ENCODE data around the gene MFSD11.

DNA sequence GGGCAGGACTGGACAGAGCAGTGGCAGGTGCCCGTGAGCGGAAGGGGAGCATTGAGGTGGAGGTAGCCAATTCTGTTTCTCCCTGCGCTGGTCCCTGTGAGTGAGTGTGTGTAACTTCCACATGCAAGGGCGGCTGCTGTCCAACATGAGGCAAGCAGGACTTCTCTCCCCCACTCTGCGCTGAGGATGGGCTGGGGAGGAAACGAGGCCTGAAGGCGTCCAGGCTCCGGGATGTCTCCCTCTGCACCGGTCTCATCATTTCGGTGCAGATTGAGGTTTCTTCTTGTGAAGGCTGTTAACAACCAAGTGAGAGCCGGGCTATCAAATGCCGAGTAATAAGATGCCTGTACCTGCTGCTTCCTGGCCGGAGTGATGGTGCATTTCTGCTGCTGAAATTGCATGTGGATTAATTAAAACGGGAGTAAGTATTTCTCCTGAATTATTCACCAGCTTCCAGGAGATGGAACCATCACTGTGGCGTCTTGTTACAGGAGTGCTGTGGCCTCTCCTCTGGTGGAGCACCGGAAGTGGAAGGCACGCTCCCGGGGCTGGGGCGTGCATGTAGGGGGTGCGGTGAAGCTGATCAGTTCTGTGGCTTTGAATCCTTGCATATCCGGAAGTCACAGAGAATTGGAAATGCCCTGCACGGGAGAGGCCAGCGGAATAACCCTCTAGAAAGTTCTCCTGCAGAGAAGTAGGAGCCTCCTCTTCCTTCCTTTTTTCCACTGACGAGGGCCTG, 88.6 kb downstream of the MFSD11 start:
- TF ChIP-seq, protein P1, sequence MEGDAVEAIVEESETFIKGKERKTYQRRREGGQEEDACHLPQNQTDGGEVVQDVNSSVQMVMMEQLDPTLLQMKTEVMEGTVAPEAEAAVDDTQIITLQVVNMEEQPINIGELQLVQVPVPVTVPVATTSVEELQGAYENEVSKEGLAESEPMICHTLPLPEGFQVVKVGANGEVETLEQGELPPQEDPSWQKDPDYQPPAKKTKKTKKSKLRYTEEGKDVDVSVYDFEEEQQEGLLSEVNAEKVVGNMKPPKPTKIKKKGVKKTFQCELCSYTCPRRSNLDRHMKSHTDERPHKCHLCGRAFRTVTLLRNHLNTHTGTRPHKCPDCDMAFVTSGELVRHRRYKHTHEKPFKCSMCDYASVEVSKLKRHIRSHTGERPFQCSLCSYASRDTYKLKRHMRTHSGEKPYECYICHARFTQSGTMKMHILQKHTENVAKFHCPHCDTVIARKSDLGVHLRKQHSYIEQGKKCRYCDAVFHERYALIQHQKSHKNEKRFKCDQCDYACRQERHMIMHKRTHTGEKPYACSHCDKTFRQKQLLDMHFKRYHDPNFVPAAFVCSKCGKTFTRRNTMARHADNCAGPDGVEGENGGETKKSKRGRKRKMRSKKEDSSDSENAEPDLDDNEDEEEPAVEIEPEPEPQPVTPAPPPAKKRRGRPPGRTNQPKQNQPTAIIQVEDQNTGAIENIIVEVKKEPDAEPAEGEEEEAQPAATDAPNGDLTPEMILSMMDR (IDR thresholded peaks at IDR 0.05) = no peak
- no peak for TF ChIP-seq POLR2A (IDR thresholded peaks at IDR 0.05)
